K562 (cell line): ENCODE data around the gene IRAK3. TPM values are rescaled to one million over a fixed set of nuclear protein-coding genes. Genes with fewer than 3 reads are reported as not detected.

Experiments used
- ATAC-seq: fragments of 200-7000 bp; cut with Tn5 transposase; 3 replicates; pipeline ENCODE4 v1.9.1; 2020; ENCODE audit warnings: moderate library complexity
- BruUV-seq: library from RNA; stranded (reverse); fragments of 400-500 nt; replicated peaks from 2 replicates; lab custom pipeline; 2021; lab: Mats Ljungman, UMichigan
- CTCF ChIA-PET: fragments of 300-600 bp; formaldehyde crosslinking; extraction: SDS; loops from one replicate; lab custom pipeline; 2021; ENCODE audit warnings: low intra/inter-chr PET ratio; lab: Yijun Ruan, JAX
- POLR2A ChIA-PET: fragments of 300-600, 350-650 bp; sonication (Branson Sonifier 250); formaldehyde crosslinking; extraction: SDS; loops from one replicate; lab custom pipeline; 2021; ENCODE audit warnings: antibody characterized with exemption, inconsistent platforms; lab: Yijun Ruan, JAX
- DNase-seq, 4 experiments: peaks; one replicate each; pipeline versions ENCODE4 v3.0.0 to v3.0.0-alpha.2; 2011 to 2018; ENCODE audit warnings: low spot score in 3 of 4, mixed read lengths in 3 of 4; ENCODE audit errors: extremely low read depth in 1 of 4
- FAIRE-seq: peaks from 2 replicates; lab custom pipeline; 2011; peaks lifted over from hg19 to GRCh38; lab: Jason Lieb, UNC
- H2AFZ ChIP-seq: 2 replicates; pipeline ENCODE4 v1.6.0; 2011; ENCODE audit warnings: low read depth, low read length, control low read depth, inconsistent platforms
- H3K27ac ChIP-seq: fragments of 200-600 bp; 3 replicates; pipeline ENCODE4 v1.8.0; 2011; ENCODE audit warnings: low read depth, mild to moderate bottlenecking, control low read depth, inconsistent platforms, low read length, moderate library complexity, mixed read lengths; ENCODE audit errors: extremely low read depth
- H3K27me3 ChIP-seq, 2 experiments: fragments of 300-600 bp in 1 of 2; 2 replicates in 1 of 2; 3 replicates in 1 of 2; pipeline versions ENCODE4 v1.6.0 to v1.8.0; 2011; ENCODE audit warnings: inconsistent platforms in 2 of 2, low read length in 2 of 2, mild to moderate bottlenecking in 1 of 2, mixed read lengths in 1 of 2, moderate library complexity in 1 of 2; ENCODE audit not compliant: control insufficient read depth in 2 of 2, insufficient read depth in 2 of 2
- H3K36me3 ChIP-seq: fragments of 300-600 bp; 3 replicates; pipeline ENCODE4 v1.8.0; 2011; ENCODE audit warnings: mild to moderate bottlenecking, low read length, inconsistent platforms; ENCODE audit not compliant: control insufficient read depth, insufficient read depth
- H3K4me1 ChIP-seq, 2 experiments: fragments of 200-600 bp in 1 of 2; replicated peaks in 1 of 2; 2 replicates in 1 of 2; 3 replicates in 1 of 2; pipeline versions ENCODE4 v1.5.1 to v1.8.0; 2011; ENCODE audit warnings: inconsistent platforms in 2 of 2, low read length in 2 of 2, mild to moderate bottlenecking in 1 of 2, mixed read lengths in 1 of 2, moderate library complexity in 1 of 2; ENCODE audit not compliant: control insufficient read depth in 2 of 2, insufficient read depth in 2 of 2
- H3K4me2 ChIP-seq: 2 replicates; pipeline ENCODE4 v1.6.1; 2011; ENCODE audit warnings: low read length, control low read depth, inconsistent platforms, mixed read lengths; ENCODE audit not compliant: insufficient read depth
- H3K4me3 ChIP-seq: fragments of 200-600 bp; sonication (generic), shearing (Covaris generic); 2 replicates; pipeline ENCODE4 v1.5.1; 2016; ENCODE audit warnings: control low read depth, inconsistent platforms
- H3K79me2 ChIP-seq: fragments of 200-600 bp; 3 replicates; pipeline ENCODE4 v1.8.0; 2011; ENCODE audit warnings: low read length, inconsistent platforms; ENCODE audit not compliant: control insufficient read depth, insufficient read depth
- H3K9ac ChIP-seq, 2 experiments: 2 replicates each; pipeline versions ENCODE4 v1.6.0 to v1.6.1; 2011; ENCODE audit warnings: low read depth in 2 of 2, low read length in 2 of 2, control low read depth in 1 of 2, inconsistent platforms in 1 of 2, mild to moderate bottlenecking in 1 of 2, mixed read lengths in 1 of 2; ENCODE audit not compliant: insufficient read depth in 1 of 2
- H3K9me1 ChIP-seq: one replicate; pipeline ENCODE4 v1.6.0; 2011; ENCODE audit warnings: inconsistent platforms, mild to moderate bottlenecking, low read length, moderate library complexity; ENCODE audit not compliant: control insufficient read depth, insufficient read depth
- H3K9me3 ChIP-seq: replicated peaks from 2 replicates; pipeline ENCODE4 v1.5.1; 2011; ENCODE audit warnings: low read depth, low read length, inconsistent platforms; ENCODE audit not compliant: control insufficient read depth, insufficient read depth
- H4K20me1 ChIP-seq: replicated peaks from 2 replicates; pipeline ENCODE4 v1.6.1; 2011; ENCODE audit warnings: low read length, inconsistent platforms, mixed read lengths; ENCODE audit not compliant: control insufficient read depth, insufficient read depth
- FUS ChIP-seq: fragments of 200-400 bp; formaldehyde crosslinking; optimal IDR thresholded peaks from 2 replicates; pipeline ENCODE3; 2017; ENCODE audit warnings: low read depth, low read length
- HCFC1 ChIP-seq: IDR thresholded peaks from 2 replicates; pipeline ENCODE4 v1.6.1; 2012; ENCODE audit warnings: low read depth, low read length, improper control_type of control experiment
- MAFK ChIP-seq: IDR thresholded peaks from 2 replicates; pipeline ENCODE4 v1.6.1; 2011; ENCODE audit warnings: low read length, improper control_type of control experiment
- PHF20 ChIP-seq: fragments of 450-650 bp; IDR thresholded peaks from 2 replicates; pipeline ENCODE4 v1.6.1; 2018; ENCODE audit not compliant: partially characterized antibody
- POU5F1 ChIP-seq: fragments of 150-350 bp; IDR thresholded peaks from 2 replicates; pipeline ENCODE4 v1.6.1; 2014; ENCODE audit warnings: borderline replicate concordance, low read length, low read depth, mild to moderate bottlenecking; ENCODE audit not compliant: partially characterized antibody
- SREBF1 ChIP-seq: fragments of 150-350 bp; IDR thresholded peaks from 2 replicates; pipeline ENCODE4 v1.6.1; 2014; ENCODE audit warnings: antibody characterized with exemption, low read depth, low read length, borderline replicate concordance
- TRIM28 ChIP-seq: fragments of 450-650 bp; IDR thresholded peaks from 2 replicates; pipeline ENCODE4 v1.6.1; 2017
- USF2 ChIP-seq: sonication (generic); formaldehyde crosslinking; IDR thresholded peaks from 2 replicates; pipeline ENCODE4 v1.5.0; 2020; ENCODE audit warnings: missing genetic modification reagents
- ZNF212 ChIP-seq: fragments of 450-650 bp; formaldehyde crosslinking; IDR thresholded peaks from 2 replicates; pipeline ENCODE4 v1.4.0; 2020; ENCODE audit warnings: mild to moderate bottlenecking
- ZNF324 ChIP-seq: fragments of 250-450 bp; sonication (Bioruptor Pico); IDR thresholded peaks from 2 replicates; pipeline ENCODE4 v1.4.0; 2020; ENCODE audit warnings: mild to moderate bottlenecking
- ZNF407 ChIP-seq: fragments of 450-650 bp; IDR thresholded peaks from 2 replicates; pipeline ENCODE4 v1.6.1; 2016; ENCODE audit warnings: low read depth
- ZNF445 ChIP-seq: fragments of 250-450 bp; sonication (Bioruptor Pico); IDR thresholded peaks from 2 replicates; pipeline ENCODE4 v1.4.0; 2020; ENCODE audit warnings: low read depth, mild to moderate bottlenecking, moderate library complexity
- in situ Hi-C: fragments of 300-500 bp; cut with MboI; formaldehyde crosslinking; loops from 4 replicates; pipeline ENCODE4 v1.15.0; 2018; ENCODE audit warnings: inconsistent platforms, mixed read lengths
- intact Hi-C: fragments of 100-400 bp; cut with micrococcal nuclease; formaldehyde crosslinking; loops from 2 replicates; pipeline ENCODE4 v1.14.2; 2022
- polyA plus RNA-seq, 8 experiments: library from polyadenylated mRNA; depleted of rRNA in 4 of 8; stranded (reverse) in 5 of 8; unstranded in 3 of 8; fragments of >200 nt; fragmentation: Nextera tagmentation in 2 of 8; fragmentation: Illumina TruSeq in 1 of 8; extraction: Ambion mirVana in 2 of 8; extraction: Trizol in 1 of 8; gene quantifications; 2 replicates each; pipeline versions ENCODE4 v1.2.1 to v1.2.3, GENCODE V29; 2011 to 2014; ENCODE audit warnings: inconsistent platforms in 1 of 8, missing spikeins in 1 of 8
- total RNA-seq, 7 experiments: library from RNA; depleted of rRNA in 6 of 7; stranded (reverse); fragments of >200 nt in 6 of 7; fragmentation: Illumina TruSeq in 2 of 7; extraction: Trizol in 2 of 7; gene quantifications; 2 replicates each; pipeline versions ENCODE4 v1.2.1 to v1.2.3, GENCODE V29; 2011 to 2021; ENCODE audit warnings: low replicate concordance in 1 of 7

The IRAK3 gene
- total and polyA plus RNA-seq, 9 of the 15 experiments (the other 6 are each of a cell fraction or from before 2014, with no cell fraction given), result 0.06 to 0.09 (median 0.07) TPM; not detected in 6

- Histone ChIP-seq H3K79me2 (no peaks in the 10 kb centered on the region), H3K27me3 (peaks cover 0 to 2% of the 10 kb centered on the region in 2 experiments; a peak in 1 of 5 replicates), H3K4me3 (no peak overlapping the region), H3K9ac (no peak overlapping the region), H3K4me1 (no peaks in the 10 kb centered on the region), H3K4me2 (no peak overlapping the region), H3K27ac (no peak overlapping the region), H3K9me3 (no peaks in the 10 kb centered on the region), H4K20me1 (no peaks in the 10 kb centered on the region), H3K9me1 (no peaks in the 10 kb centered on the region), H3K36me3 (no peaks in the 10 kb centered on the region), H2AFZ (no peak overlapping the region)
- no peak for TF ChIP-seq ZNF212
- TF ChIP-seq TRIM28, result no peak
- no peak for TF ChIP-seq ZNF445 (CRISPR knock-in tag)
- TF ChIP-seq USF2 (CRISPR knock-in tag), result no peak
- TF ChIP-seq HCFC1, result no peak
- TF ChIP-seq FUS, result no peak
- TF ChIP-seq SREBF1, result no peak
- TF ChIP-seq ZNF407, result no peak
- TF ChIP-seq ZNF324, result no peak
- TF ChIP-seq POU5F1, result no peak
- no peak for TF ChIP-seq MAFK
- no peak for TF ChIP-seq PHF20
- FAIRE-seq, result no peak
- DNase-seq, result no peak
- in situ Hi-C loops (no loop called here), intact Hi-C loops (no loop called here)
- ATAC-seq, result no peak
- ChIA-PET CTCF (no interaction called here), POLR2A (interaction anchor here (1.0 kb wide), 1 partner anchor 9 kb away, joined by 3 read pairs; no protein-coding TSS in a partner anchor)
- BruUV-seq, result no TSS peak
Measured at GRCh38 chr12:66247741-66248140, 58.7 kb downstream of the IRAK3 start.
